Peyer's patch (tissue), 4 donors: ENCODE measurements around the gene CRYBG3.

Experiments used
- CTCF ChIP-seq, 6 experiments: fragments of 450-650 bp in 4 of 6; fragments of 200-600 bp in 2 of 6; sonication (generic) in 1 of 6; IDR thresholded peaks; one replicate each; pipeline ENCODE4 v1.5.1; 2017 to 2019; ENCODE audit warnings: antibody characterized with exemption in 6 of 6, mild to moderate bottlenecking in 3 of 6, moderate library complexity in 1 of 6
- POLR2A ChIP-seq, 2 donors: fragments of 450-650 bp; IDR thresholded peaks; one replicate each; pipeline ENCODE4 v1.5.1; 2017; ENCODE audit warnings: antibody characterized with exemption in 2 of 2, mild to moderate bottlenecking in 2 of 2, moderate library complexity in 2 of 2

GRCh38 chr3:97821774-97822358, at the start of gene CRYBG3:
- TF ChIP-seq POLR2A (IDR thresholded peaks at IDR 0.05) (peak; percentile 64 to 66), CTCF (IDR thresholded peaks at IDR 0.05) (peak in 2 of 6 experiments; percentile 3 to 11)
